MCF 10A (cell line): ENCODE results near the gene RGS3. TPM values are rescaled to one million over a fixed set of nuclear protein-coding genes. Genes with fewer than 3 reads are reported as not detected.

ENCODE experiments used
- BruUV-seq: library from RNA; stranded (reverse); fragments of 400-500 nt; replicated peaks from 2 replicates; lab custom pipeline; 2021; lab: Mats Ljungman, UMichigan
- CTCF ChIA-PET: fragments of 300-600 bp; sonication (Branson Sonifier 250); formaldehyde crosslinking; extraction: SDS; loops from one replicate; lab custom pipeline; 2021; ENCODE audit warnings: antibody characterized with exemption, inconsistent platforms; lab: Yijun Ruan, JAX
- POLR2A ChIA-PET: fragments of 300-600, 350-650 bp; sonication (Branson Sonifier 250); formaldehyde crosslinking; extraction: SDS; loops from one replicate; lab custom pipeline; 2020; ENCODE audit warnings: antibody characterized with exemption, inconsistent platforms; lab: Yijun Ruan, JAX
- DNase-seq: peaks from one replicate; pipeline ENCODE4 v3.0.0-alpha.2; 2018; ENCODE audit not compliant: unreplicated experiment
- H3K27ac Mint-ChIP-seq: one replicate; pipeline ENCODE4 v1.8.0; 2022; ENCODE audit warnings: mild to moderate bottlenecking, low read depth, mixed read lengths; ENCODE audit not compliant: unreplicated experiment
- H3K27me3 Mint-ChIP-seq: one replicate; pipeline ENCODE4 v1.8.0; 2022; ENCODE audit warnings: mixed read lengths; ENCODE audit not compliant: insufficient read depth, unreplicated experiment
- H3K36me3 Mint-ChIP-seq: one replicate; pipeline ENCODE4 v1.8.0; 2022; ENCODE audit warnings: mild to moderate bottlenecking, moderate library complexity, mixed read lengths; ENCODE audit not compliant: insufficient read depth, unreplicated experiment
- H3K4me1 Mint-ChIP-seq: one replicate; pipeline ENCODE4 v1.8.0; 2022; ENCODE audit warnings: mixed read lengths; ENCODE audit not compliant: insufficient read depth, unreplicated experiment
- H3K4me3 Mint-ChIP-seq: one replicate; pipeline ENCODE4 v1.8.0; 2022; ENCODE audit warnings: mild to moderate bottlenecking, moderate library complexity, mixed read lengths; ENCODE audit not compliant: unreplicated experiment
- H3K9me3 Mint-ChIP-seq: one replicate; pipeline ENCODE4 v1.8.0; 2022; ENCODE audit warnings: mixed read lengths; ENCODE audit not compliant: unreplicated experiment
- CTCF ChIP-seq: fragments of 200-600 bp; IDR thresholded peaks from one replicate; pipeline ENCODE4 v1.8.0; 2022; ENCODE audit warnings: antibody characterized with exemption, mild to moderate bottlenecking; ENCODE audit not compliant: unreplicated experiment
- intact Hi-C: fragments of 100-400 bp; cut with micrococcal nuclease; formaldehyde crosslinking; loops from 2 replicates; pipeline ENCODE4 v1.14.1; 2022
- total RNA-seq: library from RNA; stranded (reverse); gene quantifications from 2 replicates; pipeline ENCODE4 v1.2.3, GENCODE V29; 2022

RGS3 gene
- total RNA-seq, 1 experiment from 2014 or later, result 32.1 TPM

GRCh38 chr9:113582698-113583200, 119.2 kb downstream of the RGS3 start:
- H3K4me3 Mint-ChIP-seq, result no peak overlapping the region
- no peaks in the 10 kb centered on the region for H3K9me3 Mint-ChIP-seq
- intact Hi-C loops, result no loop called here
- no TSS peak for BruUV-seq
- TF ChIP-seq CTCF, result no peak
- ChIA-PET CTCF (interaction anchor here (0.6 to 18.7 kb wide), 11 partner anchors 10 to 309 kb away, joined by 3 to 341 read pairs (median 5); partner anchors contain the start of genes CDC26 and PRPF4), POLR2A (interaction anchor here (0.6 to 2.1 kb wide), 4 partner anchors 17 to 229 kb away, joined by 3 to 12 read pairs (median 4); no protein-coding TSS in a partner anchor)
- no peaks in the 10 kb centered on the region for H3K27me3 Mint-ChIP-seq
- H3K4me1 Mint-ChIP-seq, result peaks cover 46% of the 10 kb centered on the region
- peaks cover 21% of the 10 kb centered on the region for H3K36me3 Mint-ChIP-seq
- no peak for DNase-seq
- H3K27ac Mint-ChIP-seq, result peak overlapping the region; percentile 49

- Mint-ChIP-seq H3K36me3 (peaks cover 21% of the 10 kb centered on the region), H3K27me3 (no peaks in the 10 kb centered on the region), H3K4me1 (peaks cover 36% of the 10 kb centered on the region), H3K27ac (no peak overlapping the region), H3K9me3 (no peaks in the 10 kb centered on the region), H3K4me3 (no peak overlapping the region)
- no peak for DNase-seq
- POLR2A ChIA-PET, result interaction anchor here (0.7 to 1.7 kb wide), 2 partner anchors 19 to 24 kb away, joined by 4 to 5 read pairs; no protein-coding TSS in a partner anchor
- intact Hi-C loops, result no loop called here
- TF ChIP-seq CTCF, result no peak
- no TSS peak for BruUV-seq
- CTCF ChIA-PET, result interaction anchor here (0.6 to 18.7 kb wide), 7 partner anchors 9 to 308 kb away, joined by 3 to 341 read pairs (median 9); partner anchors contain the start of genes CDC26 and PRPF4
Observed at GRCh38 chr9:113583511-113584427, 120.2 kb downstream of the RGS3 start.

- no peaks in the 10 kb centered on the region for H3K27me3 Mint-ChIP-seq
- POLR2A ChIA-PET, result no interaction called here
- intact Hi-C loops, result no loop called here
- TSS peak; percentile 12 for BruUV-seq
- no peaks in the 10 kb centered on the region for H3K9me3 Mint-ChIP-seq
- CTCF ChIA-PET, result interaction anchor here (2.2 to 18.7 kb wide), 3 partner anchors 19 to 138 kb away, joined by 9 to 341 read pairs (median 21); no protein-coding TSS in a partner anchor
- H3K4me1 Mint-ChIP-seq, result peaks cover 28% of the 10 kb centered on the region
- H3K27ac Mint-ChIP-seq, result peak overlapping the region; percentile 39
- DNase-seq, result no peak
- no peak for TF ChIP-seq CTCF
- H3K36me3 Mint-ChIP-seq, result peaks cover 21% of the 10 kb centered on the region
- H3K4me3 Mint-ChIP-seq, result no peak overlapping the region
Observed at GRCh38 chr9:113584428-113585084, 121.0 kb downstream of the RGS3 start.
